ENCODE measurements around the gene KRTAP13-1.
A peak's percentile ranks its signal among the peaks of the same experiment; 100 is the strongest.

Gene KRTAP13-1, protein sequence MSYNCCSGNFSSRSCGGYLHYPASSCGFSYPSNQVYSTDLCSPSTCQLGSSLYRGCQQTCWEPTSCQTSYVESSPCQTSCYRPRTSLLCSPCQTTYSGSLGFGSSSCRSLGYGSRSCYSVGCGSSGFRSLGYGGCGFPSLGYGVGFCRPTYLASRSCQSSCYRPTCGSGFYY

DNA sequence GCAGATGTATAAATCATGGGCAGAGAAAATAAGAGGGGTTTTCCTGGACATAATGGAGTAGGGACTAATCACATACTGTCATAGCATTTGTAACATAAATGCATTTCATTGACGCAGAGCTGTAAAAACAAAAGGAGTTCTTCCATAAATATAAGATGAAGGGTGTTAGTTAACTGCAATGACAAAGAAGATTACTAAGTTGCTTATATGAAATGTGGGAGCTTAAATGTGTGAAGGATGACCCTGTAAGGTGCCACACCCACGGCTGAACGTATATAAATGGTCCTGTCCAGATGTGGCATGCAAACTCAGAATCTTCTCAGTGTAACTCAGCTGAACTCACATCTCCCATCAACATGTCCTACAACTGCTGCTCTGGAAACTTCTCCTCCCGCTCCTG, at the start of gene KRTAP13-1:
TSS of gene KRTAP13-1 (plus strand) at position 301 of the 400 bp plus-strand sequence. CDS start at position 357, 56 bp downstream.
- no peak for DNase-seq (ENCODE audit: low read depth)

DNA sequence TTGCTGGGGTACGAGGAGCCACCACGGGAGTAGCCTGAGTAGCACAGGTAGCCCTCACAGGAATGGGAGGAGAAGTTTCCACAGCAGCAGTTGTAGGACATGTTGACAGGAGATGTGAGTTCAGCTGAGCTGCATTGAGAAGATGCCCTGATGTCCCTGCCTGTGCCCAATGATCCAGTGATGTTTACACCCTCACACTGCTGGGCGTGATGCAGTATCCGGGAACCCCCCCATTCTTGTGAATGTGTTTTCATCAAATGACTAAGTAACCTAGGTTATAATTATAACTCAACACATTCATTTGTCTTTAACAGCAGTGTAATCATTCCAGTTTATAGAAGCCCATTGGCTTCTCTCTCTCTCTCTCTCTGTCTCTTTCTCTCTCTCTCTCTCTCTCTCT, 47.3 kb upstream of the KRTAP13-1 start, which contains the start of gene KRTAP23-1:
TSS of gene KRTAP23-1 (minus strand) at position 101 of the 400 bp plus-strand sequence. CDS start at position 101, 0 bp downstream.
- no peak for DNase-seq (ENCODE audit: low read depth)

DNA sequence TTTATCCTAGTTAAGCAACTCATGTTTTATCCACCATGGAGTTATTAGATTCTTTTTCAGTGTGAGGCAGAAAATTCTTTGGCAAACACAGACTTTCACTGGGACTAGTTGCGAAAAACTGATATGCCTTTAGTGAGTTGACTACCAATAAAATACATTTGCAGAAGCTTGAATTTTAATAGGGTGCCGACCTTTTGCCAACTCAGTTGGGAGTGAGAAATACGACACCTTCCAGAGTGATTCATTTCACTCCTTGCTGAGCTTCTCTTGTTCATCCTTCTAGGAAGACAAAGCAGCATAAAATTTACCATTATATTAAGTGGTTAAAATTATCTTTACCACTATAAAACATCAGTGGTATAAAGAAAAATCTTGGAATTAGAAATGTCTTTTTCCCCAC, 46.3 kb upstream of the KRTAP13-1 start:
- DNase-seq (ENCODE audit: low read depth): no peak

DNA sequence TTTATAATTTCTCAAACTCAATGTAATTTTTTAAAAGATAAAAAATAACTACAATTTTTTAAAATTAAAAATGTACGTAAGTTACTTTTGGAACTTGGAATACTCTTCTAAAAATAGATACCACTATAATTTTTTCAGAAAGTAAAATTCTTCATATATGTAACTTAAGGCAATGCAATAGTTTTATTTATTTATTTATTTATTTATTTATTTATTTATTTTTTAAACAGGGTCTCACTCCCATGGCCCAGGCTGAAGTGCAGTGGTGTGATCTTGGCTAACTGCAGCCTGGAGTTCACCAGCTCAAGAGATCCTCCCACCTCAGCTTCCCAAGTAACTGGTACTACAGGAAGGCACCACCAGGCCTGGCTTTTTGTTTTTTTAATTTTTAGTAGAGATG, 44.3 kb upstream of the KRTAP13-1 start:
- no peak for DNase-seq (ENCODE audit: low read depth)

DNA sequence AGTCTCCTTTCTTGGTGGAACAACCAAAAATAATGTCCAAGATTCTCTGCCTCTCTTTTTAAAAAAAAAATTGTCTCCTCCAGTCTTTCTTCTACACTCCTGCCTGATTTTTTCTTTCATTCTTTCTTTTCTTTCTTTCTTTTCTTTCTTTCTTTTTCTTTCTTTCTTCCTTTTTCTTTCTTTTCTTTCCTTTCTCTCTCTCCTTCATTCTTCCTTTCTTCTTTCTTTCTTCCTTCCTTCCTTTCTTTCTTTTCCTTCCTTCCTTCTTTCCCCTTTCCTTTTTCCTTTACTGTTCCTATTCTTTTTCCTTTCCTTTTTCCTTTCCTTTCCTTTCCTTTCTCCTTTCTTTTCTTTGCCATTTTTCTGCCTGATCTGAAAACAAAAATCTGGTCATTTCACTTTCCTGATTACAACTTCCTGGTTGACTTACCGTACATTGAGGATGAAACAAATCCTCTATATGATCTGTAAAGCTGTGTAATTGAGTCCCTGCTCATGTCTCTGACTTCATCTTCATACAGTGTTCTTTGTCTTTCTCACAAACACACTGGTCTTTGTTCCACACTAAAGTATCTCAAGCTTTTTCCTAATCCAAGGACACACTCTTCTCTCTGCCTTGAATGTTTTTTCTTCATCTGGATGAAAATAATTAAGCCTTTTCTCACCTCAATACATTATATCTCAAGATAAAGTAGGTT, 41.4 kb upstream of the KRTAP13-1 start:
- no peak for DNase-seq (ENCODE audit: low read depth)

DNA sequence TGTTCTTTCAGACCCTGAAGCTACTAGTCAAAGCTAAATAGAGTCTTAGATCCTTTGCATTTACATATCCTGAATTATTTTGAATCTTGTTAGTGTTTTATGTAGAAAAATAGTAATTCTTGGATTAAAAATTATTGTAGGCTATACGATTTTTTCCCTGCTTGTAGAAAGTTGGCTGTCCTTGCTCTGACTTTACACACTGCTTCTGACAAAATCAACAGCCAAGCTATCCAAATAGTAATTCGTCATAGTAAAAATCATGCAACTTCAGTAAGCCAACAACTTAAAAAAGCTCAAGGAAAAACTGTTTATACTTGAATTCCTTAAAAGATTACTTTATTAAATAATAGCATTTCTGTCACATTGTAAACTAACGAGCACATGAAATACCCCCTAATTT, 39.9 kb upstream of the KRTAP13-1 start:
- DNase-seq (ENCODE audit: low read depth): no peak

DNA sequence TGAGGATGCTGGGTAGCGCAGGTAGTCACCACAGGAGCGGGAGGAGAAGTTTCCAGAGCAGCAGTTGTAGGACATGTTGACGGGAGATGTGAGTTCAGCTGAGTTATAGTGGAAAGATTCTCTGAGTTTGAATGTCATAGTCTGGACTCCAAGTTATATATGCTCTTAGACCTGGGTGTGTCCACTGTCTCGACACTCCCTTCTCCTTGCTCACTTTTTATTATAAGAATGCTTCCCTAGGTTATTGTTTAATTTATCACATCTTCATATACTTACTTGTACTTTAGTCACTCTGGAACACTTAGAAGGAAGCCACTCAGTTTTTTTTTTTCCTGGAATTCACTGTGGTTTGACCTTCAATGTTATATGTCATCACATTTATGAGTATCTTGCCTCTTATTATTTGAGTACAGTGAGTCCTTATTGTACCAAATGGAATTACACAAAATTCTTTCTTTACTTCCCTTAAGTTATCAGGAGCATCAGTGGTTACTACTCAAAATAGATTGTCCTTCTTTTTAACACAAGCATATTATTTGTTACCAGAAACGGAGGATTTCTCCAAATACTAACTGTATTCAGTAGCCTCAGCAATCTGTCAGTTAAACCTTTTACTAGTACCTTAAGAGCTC, 23.6 kb upstream of the KRTAP13-1 start, which contains the start of gene KRTAP13-2:
TSS of gene KRTAP13-2 (minus strand) at position 133 of the 632 bp plus-strand sequence. CDS start at position 75, 58 bp downstream.
- DNase-seq (ENCODE audit: low read depth): no peak

DNA sequence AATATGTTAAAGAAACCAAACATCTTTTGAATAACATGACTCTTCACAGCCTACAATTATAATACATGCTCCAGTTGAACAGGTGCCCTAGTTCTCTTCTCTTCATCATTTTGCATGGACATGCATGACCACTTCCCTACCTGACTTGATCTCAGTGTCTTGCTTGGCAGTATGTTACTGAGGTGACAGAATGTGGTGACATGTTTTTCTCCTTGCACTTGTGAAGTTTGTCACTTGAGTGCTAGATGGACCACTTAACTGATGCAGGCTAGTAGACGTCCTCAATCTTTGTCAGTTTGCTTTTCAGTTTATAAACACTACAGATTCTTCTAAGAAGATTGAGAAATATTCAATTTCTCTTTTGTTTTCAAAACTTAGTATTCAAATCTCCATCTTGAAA, 13.6 kb upstream of the KRTAP13-1 start:
- no peak for DNase-seq (ENCODE audit: low read depth)

DNA sequence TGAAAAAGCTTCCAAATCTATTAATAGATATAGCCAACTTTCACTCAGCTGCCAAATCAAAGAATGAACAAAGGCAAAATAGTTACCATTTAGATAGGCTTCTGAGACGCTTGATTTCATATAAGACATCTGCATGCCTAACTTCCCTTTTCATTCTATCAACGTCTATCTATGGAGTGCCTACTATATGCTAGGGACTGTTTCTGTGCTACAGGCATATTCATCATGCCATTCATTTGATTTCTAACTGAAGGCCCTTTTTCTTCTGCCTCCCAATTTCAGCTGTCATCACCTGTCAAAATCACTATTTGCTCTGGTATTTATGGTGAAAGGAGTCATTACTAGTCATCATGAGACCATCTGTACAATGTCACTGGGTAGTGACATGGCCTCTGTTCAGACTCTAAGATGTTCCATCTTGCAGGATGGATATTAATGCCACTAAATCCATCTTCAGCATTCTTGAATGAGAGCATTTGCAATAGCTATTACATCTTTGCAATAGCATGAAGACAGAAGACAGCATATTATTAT, 4.3 kb upstream of the KRTAP13-1 start:
- no peak for DNase-seq (ENCODE audit: low read depth)

DNA sequence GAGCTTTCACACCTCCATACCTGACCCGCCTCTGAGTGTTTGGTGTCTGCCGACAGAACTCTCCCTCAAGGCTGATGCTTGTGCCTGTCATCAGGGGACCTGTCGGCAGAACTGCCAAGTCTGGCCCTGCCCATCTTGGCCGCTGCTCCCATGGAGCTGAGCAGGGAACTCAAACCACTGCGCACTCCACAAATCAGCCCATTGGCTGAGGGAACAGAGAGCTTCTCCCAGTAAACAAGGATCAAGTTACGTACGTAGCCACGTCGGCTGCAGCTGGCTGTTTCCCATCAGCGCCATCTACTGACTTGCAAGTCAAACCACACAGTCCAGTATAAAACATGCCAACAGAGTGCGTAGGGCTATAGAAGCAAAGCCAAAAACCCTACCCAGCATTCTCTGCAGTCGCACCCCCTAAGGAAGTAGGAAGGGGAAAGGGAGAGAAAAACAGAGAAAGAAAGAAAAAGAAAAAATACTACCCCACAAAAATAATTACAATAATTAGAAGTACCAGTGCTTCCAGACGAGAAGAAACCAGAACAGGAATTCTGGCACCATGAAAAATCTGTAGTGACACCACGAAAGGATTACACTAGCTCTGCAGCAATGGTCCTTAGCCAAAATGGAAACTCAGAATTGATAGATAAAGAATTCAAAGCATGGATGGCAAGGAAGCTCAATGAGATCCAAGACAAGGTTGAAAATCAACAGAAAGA, 13.1 kb downstream of the KRTAP13-1 start:
- DNase-seq (ENCODE audit: low read depth): peak; percentile 4

DNA sequence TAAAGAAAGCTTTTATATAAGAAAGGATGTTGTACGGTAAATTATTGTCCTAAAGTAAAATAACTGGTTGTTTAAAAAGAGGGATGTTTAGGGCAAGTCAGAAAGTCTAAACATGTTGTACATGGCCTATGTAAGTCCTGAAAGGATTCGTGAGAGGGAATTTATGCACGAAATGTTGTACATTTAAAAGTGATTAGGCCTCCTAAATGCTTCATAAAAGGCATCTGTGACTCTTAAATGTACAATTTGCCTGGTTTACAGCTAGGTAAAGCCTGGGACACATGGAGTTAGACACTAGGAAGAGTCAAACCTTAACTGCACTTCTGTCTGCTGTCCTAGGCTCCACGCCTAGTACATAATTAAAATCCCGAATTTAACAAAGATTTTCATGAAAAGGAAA, 20.2 kb downstream of the KRTAP13-1 start:
- DNase-seq (ENCODE audit: low read depth): no peak

DNA sequence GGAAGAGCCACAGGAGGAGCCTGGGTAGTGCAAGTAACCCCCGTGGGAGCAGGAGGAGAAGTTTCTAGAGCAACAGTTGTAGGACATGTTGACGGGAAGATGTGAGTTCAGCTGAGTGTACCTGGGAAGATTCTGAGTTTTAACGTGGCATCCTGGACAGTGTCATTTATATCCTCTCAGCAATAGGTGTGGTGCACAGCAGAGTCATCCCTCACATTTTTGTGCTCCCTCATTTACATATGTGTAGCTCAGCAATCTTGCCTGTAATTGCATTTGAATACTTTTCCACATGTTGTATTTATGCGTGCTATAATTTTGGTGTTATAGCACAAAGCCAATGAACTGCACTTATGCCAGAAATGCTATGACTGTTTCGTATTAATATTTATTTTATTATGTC, 30.0 kb downstream of the KRTAP13-1 start, which contains the start of gene KRTAP13-3:
TSS of gene KRTAP13-3 (minus strand) at position 101 of the 400 bp plus-strand sequence. CDS start at position 87, 14 bp downstream.
- DNase-seq (ENCODE audit: low read depth): no peak

DNA sequence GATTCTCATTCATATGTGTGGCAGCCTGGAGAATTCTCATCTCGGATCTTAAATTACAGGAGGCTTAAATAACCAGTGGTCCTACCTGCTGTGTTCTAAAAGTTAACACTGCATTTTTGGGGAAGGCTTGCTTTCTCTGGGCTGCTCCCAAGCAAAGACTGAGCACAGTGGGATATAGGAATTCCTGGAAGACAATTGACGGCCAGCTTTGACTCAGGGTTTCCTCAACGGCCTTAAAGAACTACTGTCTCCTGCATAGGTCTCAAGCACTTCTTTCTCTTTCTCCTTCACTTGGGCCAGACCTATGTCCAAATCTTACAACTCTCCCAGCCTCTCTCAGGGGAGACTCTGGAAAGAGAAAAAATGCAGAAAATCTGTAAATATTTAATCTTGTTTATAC, 30.9 kb downstream of the KRTAP13-1 start:
- DNase-seq (ENCODE audit: low read depth): no peak

DNA sequence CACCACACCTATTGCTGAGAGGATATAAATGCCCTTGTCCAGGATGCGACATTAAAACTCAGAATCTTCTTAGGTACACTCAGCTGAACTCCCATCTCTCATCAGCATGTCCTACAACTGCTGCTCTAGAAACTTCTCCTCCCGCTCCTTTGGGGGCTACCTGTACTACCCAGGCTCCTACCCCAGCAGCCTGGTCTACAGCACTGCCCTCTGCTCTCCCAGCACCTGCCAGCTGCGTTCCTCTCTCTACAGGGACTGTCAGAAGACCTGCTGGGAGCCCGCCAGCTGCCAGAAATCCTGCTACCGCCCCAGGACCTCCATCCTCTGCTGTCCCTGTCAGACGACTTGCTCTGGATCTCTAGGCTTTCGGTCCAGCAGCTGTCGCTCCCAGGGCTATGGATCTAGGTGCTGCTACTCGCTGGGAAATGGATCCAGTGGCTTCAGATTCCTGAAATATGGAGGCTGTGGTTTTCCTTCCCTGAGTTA, 34.4 kb downstream of the KRTAP13-1 start, which contains the start of gene KRTAP13-4:
TSS of gene KRTAP13-4 (plus strand) at position 51 of the 486 bp plus-strand sequence. CDS start at position 107, 56 bp downstream.
- no peak for DNase-seq (ENCODE audit: low read depth)

DNA sequence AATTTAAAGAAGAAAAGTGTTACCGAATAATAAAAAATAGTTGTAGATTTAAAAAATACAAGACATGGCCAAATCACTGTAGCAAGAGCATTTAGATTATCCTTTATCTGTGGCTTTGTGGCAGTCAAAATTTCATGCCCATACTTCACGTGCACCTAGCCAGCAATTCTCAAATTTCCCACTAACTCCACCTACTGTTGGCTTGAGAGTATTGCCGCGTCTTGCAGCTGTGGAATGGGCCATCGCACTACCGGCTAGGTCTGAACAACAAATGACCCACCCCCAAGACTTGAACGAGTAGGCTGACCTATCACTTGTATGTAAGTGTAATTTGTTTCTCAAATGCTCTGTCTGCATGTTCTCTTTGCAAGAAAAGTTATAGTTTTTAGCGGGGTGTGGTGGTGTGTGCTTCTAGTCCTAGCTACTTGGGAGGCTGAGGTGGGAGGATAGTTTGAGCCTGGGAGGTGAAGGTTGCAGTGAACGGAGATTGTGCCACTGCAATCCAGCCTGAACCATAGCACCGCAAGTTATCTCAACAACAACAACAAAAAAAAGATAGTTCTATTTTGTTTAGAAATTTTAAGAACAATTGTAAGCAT, 38.3 kb downstream of the KRTAP13-1 start:
- DNase-seq (ENCODE audit: low read depth): no peak

DNA sequence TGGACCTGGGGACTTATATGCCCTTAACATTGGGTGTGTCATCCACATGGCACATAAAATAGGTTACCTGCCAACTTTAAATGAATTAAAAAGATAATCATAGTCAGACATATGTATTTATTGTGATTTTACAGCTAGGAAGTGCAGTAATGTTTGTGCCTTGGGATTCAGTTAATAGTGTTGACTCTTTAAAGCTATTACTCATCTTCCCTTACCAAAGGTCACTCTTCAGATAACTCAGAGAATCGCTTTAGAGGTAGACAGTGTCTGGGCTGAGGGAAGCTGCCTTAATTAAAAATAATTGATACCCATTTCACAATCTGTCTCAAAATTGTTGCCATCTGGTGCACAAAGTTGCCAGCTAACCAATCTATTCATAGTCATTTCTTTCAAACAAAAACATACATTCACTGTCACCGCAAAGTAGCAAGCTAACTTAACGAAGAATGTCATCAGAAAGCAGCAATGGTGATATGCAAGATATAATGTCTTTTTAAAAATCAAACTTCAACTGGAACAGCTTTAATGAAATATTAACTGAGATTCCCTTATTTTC, 41.3 kb downstream of the KRTAP13-1 start:
- DNase-seq (ENCODE audit: low read depth): no peak

DNA sequence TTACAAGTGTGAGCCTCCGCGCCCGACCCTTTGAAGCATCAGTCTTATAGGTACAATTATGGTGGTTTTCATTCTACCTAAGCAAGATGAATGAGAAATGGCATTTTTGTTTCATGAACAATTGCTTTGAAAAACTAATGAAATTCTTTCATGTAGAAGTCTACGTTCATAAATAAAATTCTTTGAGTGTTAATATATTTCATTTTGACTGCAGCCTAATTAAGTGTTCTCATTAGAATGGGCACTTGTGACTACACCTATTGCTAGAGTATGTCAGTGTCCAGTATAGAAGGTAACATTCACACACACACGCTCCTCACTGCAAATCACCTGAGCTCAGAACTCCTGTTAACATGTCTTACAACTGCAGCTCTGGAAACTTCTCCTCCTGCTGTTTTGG, 44.1 kb downstream of the KRTAP13-1 start, which contains the start of gene KRTAP15-1:
TSS of gene KRTAP15-1 (plus strand) at position 301 of the 400 bp plus-strand sequence. CDS start at position 354, 53 bp downstream.
- DNase-seq (ENCODE audit: low read depth): no peak

DNA sequence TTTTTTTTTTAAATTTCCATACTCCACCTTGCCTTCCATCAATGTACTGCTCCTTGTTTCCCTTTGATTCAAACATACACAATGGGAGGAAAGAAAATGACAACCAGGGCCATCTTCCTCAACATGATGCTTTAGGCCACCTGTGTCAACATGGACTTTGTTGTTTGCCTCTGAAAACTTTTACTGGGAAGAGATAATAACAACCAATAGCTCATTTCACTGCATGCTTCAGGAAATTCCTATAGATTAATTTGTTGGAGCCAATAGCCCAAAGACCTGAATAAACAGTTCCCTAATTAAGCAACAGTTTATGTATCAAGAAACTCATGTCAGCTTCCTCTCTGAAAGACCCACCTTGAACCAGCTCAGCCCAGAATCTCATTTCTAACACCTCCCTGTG, 47.4 kb downstream of the KRTAP13-1 start:
- DNase-seq (ENCODE audit: low read depth): no peak

DNA sequence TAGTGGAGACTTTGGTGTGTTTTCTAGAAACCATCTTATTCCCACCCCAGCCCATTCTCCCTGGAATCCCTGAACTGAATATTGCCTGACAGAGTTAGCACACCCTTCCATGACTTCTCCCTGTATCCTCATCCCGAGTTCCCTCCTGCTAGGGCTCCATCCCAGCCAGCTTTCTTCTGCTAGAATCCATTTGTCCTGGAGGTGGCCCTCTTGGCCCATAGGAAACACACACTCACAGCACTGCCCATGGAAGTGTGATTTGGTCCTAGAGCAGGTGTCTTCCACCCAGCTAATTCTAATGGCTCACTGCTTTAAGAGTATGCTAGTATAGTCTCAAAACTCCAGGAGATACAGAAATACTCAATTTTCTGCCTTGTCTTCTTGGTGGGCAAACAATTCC, 48.4 kb downstream of the KRTAP13-1 start:
- no peak for DNase-seq (ENCODE audit: low read depth)
